Measurements from ENCODE around the gene ZNF142. TPM values are rescaled to one million over a fixed set of nuclear protein-coding genes. Genes with fewer than 3 reads are reported as not detected.
"Not testable (repeated sequence)": the region's sequence is repeated elsewhere in the genome, so short reads cannot be mapped to it uniquely, and the experiment has no call there.

Gene ZNF142
- total RNA-seq, 1 donor from 2014 or later, result 43.1 TPM

DNA sequence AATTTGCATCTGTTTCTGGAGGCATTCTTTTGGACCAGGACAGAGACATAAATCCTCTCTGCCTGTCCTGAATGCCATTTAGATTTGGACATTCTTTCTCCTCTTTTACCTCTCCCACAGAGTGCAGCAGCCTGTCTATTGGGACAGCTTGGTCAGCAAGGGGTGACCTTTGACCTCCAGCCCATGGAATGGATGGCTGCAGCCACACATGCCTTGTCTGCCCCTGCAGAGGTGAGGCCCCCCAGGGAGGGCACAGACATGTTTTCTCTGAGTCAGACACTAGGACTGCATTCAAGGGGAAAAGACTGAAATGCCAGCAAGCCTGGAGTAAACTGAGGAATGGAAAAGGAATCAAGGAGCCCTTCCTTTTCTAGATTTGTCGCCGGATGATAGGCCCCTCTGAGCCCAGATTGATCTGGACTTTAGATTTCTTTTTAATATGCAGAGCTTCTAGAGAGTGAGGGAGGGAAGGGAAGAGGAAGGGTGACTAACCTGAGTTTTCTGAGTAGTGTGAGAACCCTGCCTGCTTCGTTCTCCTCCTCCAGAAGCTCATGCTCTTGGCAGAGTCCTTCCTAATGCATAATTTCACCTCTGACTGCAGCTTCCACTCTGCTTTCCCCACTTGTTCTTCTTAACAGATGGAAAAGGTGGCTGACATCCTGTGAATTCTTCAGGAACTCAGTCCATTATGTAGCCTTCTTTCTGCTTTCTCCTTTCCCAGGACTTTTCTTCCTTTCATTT is 35.2 kb upstream of the ZNF142 start:
- no peaks in the 10 kb centered on the region for H3K27me3 Mint-ChIP-seq
- no peak overlapping the region for H3K27ac Mint-ChIP-seq
- H3K9me3 Mint-ChIP-seq (ENCODE audit: low read depth), result no peaks in the 10 kb centered on the region
- H3K36me3 Mint-ChIP-seq (ENCODE audit: insufficient read depth), result peaks cover 17% of the 10 kb centered on the region
- H3K4me1 Mint-ChIP-seq (ENCODE audit: low read depth), result no peaks in the 10 kb centered on the region
- TF ChIP-seq, protein P1, sequence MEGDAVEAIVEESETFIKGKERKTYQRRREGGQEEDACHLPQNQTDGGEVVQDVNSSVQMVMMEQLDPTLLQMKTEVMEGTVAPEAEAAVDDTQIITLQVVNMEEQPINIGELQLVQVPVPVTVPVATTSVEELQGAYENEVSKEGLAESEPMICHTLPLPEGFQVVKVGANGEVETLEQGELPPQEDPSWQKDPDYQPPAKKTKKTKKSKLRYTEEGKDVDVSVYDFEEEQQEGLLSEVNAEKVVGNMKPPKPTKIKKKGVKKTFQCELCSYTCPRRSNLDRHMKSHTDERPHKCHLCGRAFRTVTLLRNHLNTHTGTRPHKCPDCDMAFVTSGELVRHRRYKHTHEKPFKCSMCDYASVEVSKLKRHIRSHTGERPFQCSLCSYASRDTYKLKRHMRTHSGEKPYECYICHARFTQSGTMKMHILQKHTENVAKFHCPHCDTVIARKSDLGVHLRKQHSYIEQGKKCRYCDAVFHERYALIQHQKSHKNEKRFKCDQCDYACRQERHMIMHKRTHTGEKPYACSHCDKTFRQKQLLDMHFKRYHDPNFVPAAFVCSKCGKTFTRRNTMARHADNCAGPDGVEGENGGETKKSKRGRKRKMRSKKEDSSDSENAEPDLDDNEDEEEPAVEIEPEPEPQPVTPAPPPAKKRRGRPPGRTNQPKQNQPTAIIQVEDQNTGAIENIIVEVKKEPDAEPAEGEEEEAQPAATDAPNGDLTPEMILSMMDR (IDR thresholded peaks at IDR 0.05; ENCODE audit: unreplicated experiment), result no peak
- H3K4me3 Mint-ChIP-seq (ENCODE audit: low read depth), result no peak overlapping the region
- DNase-seq (ENCODE audit: low spot score, unreplicated experiment), result no peak

DNA sequence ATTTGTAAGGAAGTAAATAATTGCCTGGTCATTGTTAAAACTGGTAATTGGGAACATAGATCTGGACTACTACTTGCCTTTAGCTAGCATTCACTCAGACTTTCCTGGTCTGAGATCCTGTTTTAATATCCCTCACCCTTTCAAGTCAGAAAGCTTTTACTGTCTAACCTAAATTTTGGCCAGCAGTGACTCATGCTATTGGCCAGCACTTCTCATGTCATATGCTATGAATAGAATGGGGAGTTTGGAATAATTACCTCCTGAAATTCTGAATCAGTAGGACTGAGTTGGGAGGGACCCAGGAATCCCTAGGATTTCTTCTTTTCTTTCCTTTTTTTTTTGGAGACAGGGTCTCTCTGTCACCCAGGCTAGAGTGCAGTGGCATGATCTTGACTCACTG is 31.8 kb upstream of the ZNF142 start:
- TF ChIP-seq, protein P1 (IDR thresholded peaks at IDR 0.05; ENCODE audit: unreplicated experiment), result no peak
- H3K4me3 Mint-ChIP-seq (ENCODE audit: low read depth), result no peak overlapping the region
- no peak overlapping the region for H3K27ac Mint-ChIP-seq
- no peak for DNase-seq (ENCODE audit: low spot score, unreplicated experiment)
- no peaks in the 10 kb centered on the region for H3K27me3 Mint-ChIP-seq
- peaks cover 16% of the 10 kb centered on the region for H3K36me3 Mint-ChIP-seq (ENCODE audit: insufficient read depth)
- H3K4me1 Mint-ChIP-seq (ENCODE audit: low read depth), result peaks cover 3% of the 10 kb centered on the region
- no peaks in the 10 kb centered on the region for H3K9me3 Mint-ChIP-seq (ENCODE audit: low read depth)

DNA sequence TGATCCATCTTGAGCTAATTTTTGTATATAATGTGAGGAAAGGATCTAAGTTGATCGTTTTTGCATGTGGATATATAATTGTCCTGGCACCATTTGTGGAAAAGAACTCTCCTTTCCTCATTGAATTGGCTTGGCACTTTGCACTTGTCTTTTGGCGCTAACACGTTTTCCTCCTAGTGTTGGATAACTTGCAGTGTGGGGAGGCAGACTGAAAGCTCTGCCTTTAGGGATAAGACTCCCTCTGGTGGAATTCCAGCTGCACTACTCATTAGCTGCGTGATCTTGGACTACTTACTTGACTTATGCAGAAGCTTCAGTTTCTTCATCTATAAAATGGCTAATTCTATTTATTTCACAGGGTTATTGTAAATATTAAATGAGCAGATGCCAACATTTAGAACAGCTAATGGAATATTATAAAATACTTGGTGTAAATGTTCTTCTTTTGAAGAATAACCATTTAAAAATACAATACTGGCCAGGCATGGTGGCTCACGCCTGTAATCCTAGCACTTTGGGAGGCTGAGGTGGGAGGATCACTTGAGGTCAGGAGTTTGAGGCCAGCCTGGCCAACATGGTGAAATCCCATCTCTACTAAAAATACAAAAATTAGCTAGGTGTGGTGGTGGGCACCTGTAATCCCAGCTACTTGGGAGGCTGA is 28.1 kb upstream of the ZNF142 start:
- H3K27me3 Mint-ChIP-seq; H3K27ac Mint-ChIP-seq; H3K4me1 Mint-ChIP-seq (ENCODE audit: low read depth); H3K9me3 Mint-ChIP-seq (ENCODE audit: low read depth); H3K4me3 Mint-ChIP-seq (ENCODE audit: low read depth): not testable (repeated sequence)
- peaks cover 16% of the 10 kb centered on the region for H3K36me3 Mint-ChIP-seq (ENCODE audit: insufficient read depth)
- peak; percentile 17 for DNase-seq (ENCODE audit: low spot score, unreplicated experiment)
- TF ChIP-seq, protein P1 (IDR thresholded peaks at IDR 0.05; ENCODE audit: unreplicated experiment), result peak; percentile 85

DNA sequence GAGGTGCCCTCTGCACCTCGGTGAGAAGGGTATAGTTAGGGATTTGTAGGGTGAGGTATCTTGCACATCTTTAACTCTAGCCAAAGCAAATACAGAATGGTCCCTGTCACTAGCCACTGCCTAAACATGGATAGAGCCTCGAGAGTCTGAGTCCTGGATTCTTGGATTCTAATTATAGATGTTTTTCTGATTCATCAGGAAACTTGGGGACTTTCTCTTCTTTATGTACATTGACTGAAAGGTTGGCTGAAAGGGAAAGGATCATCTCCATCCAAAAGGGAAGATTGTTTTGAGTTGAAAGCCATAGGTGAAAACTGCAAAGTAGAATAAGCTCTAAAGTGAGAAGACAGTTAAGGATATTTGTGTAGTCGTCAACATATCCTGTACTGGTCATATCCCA is 20.6 kb upstream of the ZNF142 start:
- Mint-ChIP-seq H3K4me1 (ENCODE audit: low read depth) (no peaks in the 10 kb centered on the region), H3K36me3 (ENCODE audit: insufficient read depth) (peaks cover 12% of the 10 kb centered on the region), H3K9me3 (ENCODE audit: low read depth) (no peaks in the 10 kb centered on the region), H3K27me3 (no peaks in the 10 kb centered on the region), H3K27ac (no peak overlapping the region), H3K4me3 (ENCODE audit: low read depth) (no peak overlapping the region)
- no peak for DNase-seq (ENCODE audit: low spot score, unreplicated experiment)
- TF ChIP-seq, protein P1 (IDR thresholded peaks at IDR 0.05; ENCODE audit: unreplicated experiment), result no peak

DNA sequence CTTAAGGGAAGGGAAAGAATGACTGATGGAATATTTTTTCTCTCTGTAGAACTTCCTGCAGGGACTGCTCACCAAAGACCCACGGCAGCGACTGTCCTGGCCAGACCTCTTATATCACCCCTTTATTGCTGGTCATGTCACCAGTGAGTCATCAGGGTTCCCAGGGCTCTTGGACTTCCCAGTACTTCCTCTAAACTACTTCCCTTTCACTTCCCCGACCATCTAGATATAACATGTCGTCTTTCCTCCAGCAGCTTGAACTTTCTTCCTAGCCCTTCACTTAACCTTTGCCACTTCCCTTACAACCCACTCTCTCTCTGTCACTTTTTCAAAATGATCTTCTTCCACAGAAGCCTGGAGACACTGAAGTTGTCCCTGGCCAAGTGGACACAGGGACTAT is 19.7 kb upstream of the ZNF142 start:
- Mint-ChIP-seq H3K27ac (no peak overlapping the region), H3K9me3 (ENCODE audit: low read depth) (no peaks in the 10 kb centered on the region), H3K4me3 (ENCODE audit: low read depth) (no peak overlapping the region), H3K27me3 (no peaks in the 10 kb centered on the region), H3K4me1 (ENCODE audit: low read depth) (no peaks in the 10 kb centered on the region), H3K36me3 (ENCODE audit: insufficient read depth) (peaks cover 9% of the 10 kb centered on the region)
- no peak for DNase-seq (ENCODE audit: low spot score, unreplicated experiment)
- TF ChIP-seq, protein P1 (IDR thresholded peaks at IDR 0.05; ENCODE audit: unreplicated experiment), result no peak
